ENCODE data around the gene ZNF90. TPM values are rescaled to one million over a fixed set of nuclear protein-coding genes. Genes with fewer than 3 reads are reported as not detected.
A peak's percentile ranks its signal among the peaks of the same experiment; 100 is the strongest.
"Not testable (repeated sequence)": the region's sequence is repeated elsewhere in the genome, so short reads cannot be mapped to it uniquely, and the experiment has no call there.

ZNF90 gene
- total RNA-seq, 2 experiments from 2014 or later, result 19.8 to 21.0 TPM

GRCh38 chr19:20068559-20068958 lies 9.2 kb upstream of the ZNF90 start:
- ATAC-seq (ENCODE audit: low read depth); H3K27me3 Mint-ChIP-seq; DNase-seq; H3K36me3 Mint-ChIP-seq; H3K27ac Mint-ChIP-seq; H3K4me3 Mint-ChIP-seq; H3K4me1 Mint-ChIP-seq; POLR2A ChIA-PET: not testable (repeated sequence)
- peaks cover 21% of the 10 kb centered on the region for H3K9me3 Mint-ChIP-seq

- H3K9me3 Mint-ChIP-seq, result peaks cover 21% of the 10 kb centered on the region
- H3K4me1 Mint-ChIP-seq, result no peaks in the 10 kb centered on the region
- ATAC-seq (ENCODE audit: low read depth) (no peak), DNase-seq (no peak)
- no peak overlapping the region for H3K4me3 Mint-ChIP-seq
- H3K27ac Mint-ChIP-seq, result no peak overlapping the region
- peaks cover 4% of the 10 kb centered on the region for H3K27me3 Mint-ChIP-seq
- H3K36me3 Mint-ChIP-seq, result peaks cover 6% of the 10 kb centered on the region
- POLR2A ChIA-PET, result no interaction called here
These were observed 7.1 kb upstream of the ZNF90 start for GRCh38 chr19:20070691-20071090.

GRCh38 chr19:20072936-20073335 lies 4.9 kb upstream of the ZNF90 start:
- POLR2A ChIA-PET, result no interaction called here
- ATAC-seq (ENCODE audit: low read depth) (no peak), DNase-seq (no peak)
- H3K4me1 Mint-ChIP-seq, result no peaks in the 10 kb centered on the region
- H3K4me3 Mint-ChIP-seq, result no peak overlapping the region
- H3K36me3 Mint-ChIP-seq, result peaks cover 6% of the 10 kb centered on the region
- peaks cover 2% of the 10 kb centered on the region for H3K27me3 Mint-ChIP-seq
- H3K9me3 Mint-ChIP-seq, result peaks cover 14% of the 10 kb centered on the region
- H3K27ac Mint-ChIP-seq, result no peak overlapping the region

- peaks cover 19% of the 10 kb centered on the region for H3K9me3 Mint-ChIP-seq
- POLR2A ChIA-PET, result interaction anchor here (0.6 to 3.0 kb wide), 7 partner anchors 39 to 1427 kb away, joined by 3 to 31 read pairs (median 5); partner anchors contain the start of genes ZNF101, ZNF253, ZNF486 and ZNF682
These were observed 806 bp downstream of the ZNF90 start for GRCh38 chr19:20078581-20079031.

GRCh38 chr19:20079476-20079875 lies 1.7 kb downstream of the ZNF90 start:
- Mint-ChIP-seq H3K4me3 (peak overlapping the region; percentile 96), H3K9me3 (peaks cover 21% of the 10 kb centered on the region), H3K27ac (no peak overlapping the region), H3K27me3 (no peaks in the 10 kb centered on the region), H3K36me3 (peaks cover 50% of the 10 kb centered on the region), H3K4me1 (peaks cover 17% of the 10 kb centered on the region)
- DNase-seq (no peak), ATAC-seq (ENCODE audit: low read depth) (no peak)
- POLR2A ChIA-PET, result interaction anchor here (0.7 to 3.0 kb wide), 3 partner anchors 88 to 459 kb away, joined by 4 to 31 read pairs (median 28); partner anchors contain the start of gene ZNF486

More at GRCh38 chr19:20078581-20079031, 806 bp downstream of the ZNF90 start:
- ATAC-seq (ENCODE audit: low read depth) (no peak), DNase-seq (peak; percentile 45)
- peaks cover 17% of the 10 kb centered on the region for H3K4me1 Mint-ChIP-seq
- H3K27ac Mint-ChIP-seq, result peak overlapping the region; percentile 87
- peak overlapping the region; percentile 96 for H3K4me3 Mint-ChIP-seq
- no peaks in the 10 kb centered on the region for H3K27me3 Mint-ChIP-seq
- peaks cover 45% of the 10 kb centered on the region for H3K36me3 Mint-ChIP-seq

- Mint-ChIP-seq H3K27ac (no peak overlapping the region), H3K27me3 (no peaks in the 10 kb centered on the region), H3K9me3 (peaks cover 24% of the 10 kb centered on the region), H3K4me1 (peaks cover 17% of the 10 kb centered on the region), H3K36me3 (peaks cover 55% of the 10 kb centered on the region), H3K4me3 (no peak overlapping the region)
- DNase-seq, result no peak
- no peak for ATAC-seq (ENCODE audit: low read depth)
- POLR2A ChIA-PET, result no interaction called here
These were observed 2.9 kb downstream of the ZNF90 start for GRCh38 chr19:20080656-20081055.

- H3K4me3 Mint-ChIP-seq; ATAC-seq (ENCODE audit: low read depth); H3K27me3 Mint-ChIP-seq; DNase-seq; H3K27ac Mint-ChIP-seq; POLR2A ChIA-PET: not testable (repeated sequence)
- peaks cover 17% of the 10 kb centered on the region for H3K4me1 Mint-ChIP-seq
- peaks cover 22% of the 10 kb centered on the region for H3K9me3 Mint-ChIP-seq
- peaks cover 59% of the 10 kb centered on the region for H3K36me3 Mint-ChIP-seq
These were observed 4.5 kb downstream of the ZNF90 start for GRCh38 chr19:20082232-20082833.

- POLR2A ChIA-PET; ATAC-seq (ENCODE audit: low read depth): not testable (repeated sequence)
- H3K4me1 Mint-ChIP-seq, result peaks cover 17% of the 10 kb centered on the region
These were observed 5.1 kb downstream of the ZNF90 start for GRCh38 chr19:20082876-20083275.

GRCh38 chr19:20102097-20102496 lies 24.3 kb downstream of the ZNF90 start:
- no peak for ATAC-seq (ENCODE audit: low read depth)
- no peak for DNase-seq
- Mint-ChIP-seq H3K27me3 (no peaks in the 10 kb centered on the region), H3K27ac (no peak overlapping the region), H3K4me1 (peaks cover 2% of the 10 kb centered on the region), H3K9me3 (peaks cover 58% of the 10 kb centered on the region), H3K4me3 (no peak overlapping the region), H3K36me3 (peaks cover 92% of the 10 kb centered on the region)
- POLR2A ChIA-PET, result no interaction called here

More at GRCh38 chr19:20082876-20083275, 5.1 kb downstream of the ZNF90 start:
- not testable (repeated sequence) for H3K27me3 Mint-ChIP-seq, H3K4me3 Mint-ChIP-seq, DNase-seq, H3K27ac Mint-ChIP-seq
- Mint-ChIP-seq H3K9me3 (peaks cover 27% of the 10 kb centered on the region), H3K36me3 (peaks cover 65% of the 10 kb centered on the region)

GRCh38 chr19:20103091-20103740 lies 25.4 kb downstream of the ZNF90 start:
- POLR2A ChIA-PET, result no interaction called here
- DNase-seq (no peak), ATAC-seq (ENCODE audit: low read depth) (no peak)
- no peak overlapping the region for H3K4me3 Mint-ChIP-seq
- peaks cover 88% of the 10 kb centered on the region for H3K36me3 Mint-ChIP-seq
- H3K4me1 Mint-ChIP-seq, result peaks cover 2% of the 10 kb centered on the region
- H3K27ac Mint-ChIP-seq, result no peak overlapping the region
- H3K9me3 Mint-ChIP-seq, result peaks cover 51% of the 10 kb centered on the region
- H3K27me3 Mint-ChIP-seq, result no peaks in the 10 kb centered on the region

- no peak overlapping the region for H3K27ac Mint-ChIP-seq
- no peaks in the 10 kb centered on the region for H3K27me3 Mint-ChIP-seq
- H3K4me3 Mint-ChIP-seq, result no peak overlapping the region
- POLR2A ChIA-PET, result interaction anchor here (0.6 kb wide), 1 partner anchor 457 kb away, joined by 4 read pairs; no protein-coding TSS in a partner anchor
- H3K4me1 Mint-ChIP-seq, result no peaks in the 10 kb centered on the region
- ATAC-seq (ENCODE audit: low read depth) (no peak), DNase-seq (no peak)
- H3K9me3 Mint-ChIP-seq, result peaks cover 34% of the 10 kb centered on the region
- H3K36me3 Mint-ChIP-seq, result peaks cover 82% of the 10 kb centered on the region
These were observed 29.5 kb downstream of the ZNF90 start for GRCh38 chr19:20107301-20107700.

GRCh38 chr19:20118064-20118839 lies 40.5 kb downstream of the ZNF90 start:
- H3K27me3 Mint-ChIP-seq; DNase-seq; ATAC-seq (ENCODE audit: low read depth); H3K27ac Mint-ChIP-seq; H3K4me3 Mint-ChIP-seq; POLR2A ChIA-PET; H3K4me1 Mint-ChIP-seq: not testable (repeated sequence)
- Mint-ChIP-seq H3K36me3 (peaks cover 72% of the 10 kb centered on the region), H3K9me3 (peaks cover 33% of the 10 kb centered on the region)

GRCh38 chr19:20124879-20125278 lies 47.1 kb downstream of the ZNF90 start:
- POLR2A ChIA-PET, result no interaction called here
- Mint-ChIP-seq H3K4me3 (no peak overlapping the region), H3K9me3 (peaks cover 35% of the 10 kb centered on the region), H3K27me3 (no peaks in the 10 kb centered on the region), H3K36me3 (peaks cover 72% of the 10 kb centered on the region), H3K27ac (no peak overlapping the region), H3K4me1 (no peaks in the 10 kb centered on the region)
- no peak for DNase-seq
- no peak for ATAC-seq (ENCODE audit: low read depth)

All from activated naive CD8-positive, alpha-beta T cell treated with anti-CD3 and anti-CD28 coated beads, Interleukin-2, amount 10 ng/mL, durations not matched to agents 7 days and 5 days (primary cell).